DMS114 treated with DMSO at 0.1 percent for 48 hours (cell line): ENCODE results near the gene LRTM1.

Source experiments
- DNase-seq: peaks from one replicate; lab custom pipeline; 2025; ENCODE audit not compliant: unreplicated experiment; lab: John Stamatoyannopoulos, UW

LRTM1 gene

GRCh38 chr3:54895613-54896012 lies 32.2 kb downstream of the LRTM1 start:
- no peak for DNase-seq

GRCh38 chr3:54892168-54892567 lies 35.7 kb downstream of the LRTM1 start:
- DNase-seq, result no peak

GRCh38 chr3:54891540-54891897 lies 36.3 kb downstream of the LRTM1 start:
- no peak for DNase-seq

GRCh38 chr3:54889731-54890130 lies 38.1 kb downstream of the LRTM1 start:
- no peak for DNase-seq

- no peak for DNase-seq
These were observed 39.0 kb downstream of the LRTM1 start for GRCh38 chr3:54888873-54889272.

- no peak for DNase-seq
These were observed 39.7 kb downstream of the LRTM1 start for GRCh38 chr3:54888162-54888561.

- DNase-seq, result no peak
These were observed 45.6 kb downstream of the LRTM1 start for GRCh38 chr3:54882129-54882833.

GRCh38 chr3:54878145-54878544 lies 49.7 kb downstream of the LRTM1 start:
- no peak for DNase-seq

- DNase-seq, result no peak
These were observed 50.1 kb downstream of the LRTM1 start for GRCh38 chr3:54877730-54878129.

GRCh38 chr3:54876694-54877093 lies 51.2 kb downstream of the LRTM1 start:
- DNase-seq, result no peak

GRCh38 chr3:54875596-54876268 lies 52.1 kb downstream of the LRTM1 start:
- DNase-seq, result no peak

- no peak for DNase-seq
These were observed 52.9 kb downstream of the LRTM1 start for GRCh38 chr3:54874816-54875556.

GRCh38 chr3:54873059-54874010 lies 54.5 kb downstream of the LRTM1 start:
- DNase-seq, result no peak

- DNase-seq, result no peak
These were observed 56.0 kb downstream of the LRTM1 start for GRCh38 chr3:54871867-54872266.

- DNase-seq, result peak; percentile 10
These were observed 57.4 kb downstream of the LRTM1 start for GRCh38 chr3:54870423-54870822.
